Liver (tissue), 9 donors: ENCODE results near the gene CRABP2. TPM values are rescaled to one million over a fixed set of nuclear protein-coding genes. Genes with fewer than 3 reads are reported as not detected.

ENCODE experiments used
- DNase-seq: peaks from one replicate; pipeline ENCODE4 v3.0.0-alpha.2; 2017; ENCODE audit warnings: low spot score
- H3K27ac ChIP-seq, 2 donors: one replicate each; pipeline ENCODE4 v1.7.0; 2013; ENCODE audit warnings: inconsistent platforms in 2 of 2, low read length in 2 of 2, control low read depth in 1 of 2, low read depth in 1 of 2, mild to moderate bottlenecking in 1 of 2
- H3K27me3 ChIP-seq, 4 donors: one replicate each; pipeline versions ENCODE4 v1.6.1 to v1.7.0; 2013; ENCODE audit warnings: low read length in 3 of 4, inconsistent platforms in 1 of 4, mild to moderate bottlenecking in 1 of 4, moderate library complexity in 1 of 4; ENCODE audit not compliant: control insufficient read depth in 4 of 4, insufficient read depth in 4 of 4
- H3K36me3 ChIP-seq, 4 donors: one replicate each; pipeline versions ENCODE4 v1.6.1 to v1.7.0; 2013; ENCODE audit warnings: low read length in 3 of 4, mild to moderate bottlenecking in 3 of 4, low read depth in 1 of 4, moderate library complexity in 1 of 4; ENCODE audit not compliant: control insufficient read depth in 4 of 4, insufficient read depth in 3 of 4
- H3K4me1 ChIP-seq, 4 donors: one replicate each; pipeline versions ENCODE4 v1.6.1 to v1.7.0; 2013; ENCODE audit warnings: low read length in 3 of 4, mild to moderate bottlenecking in 3 of 4, moderate library complexity in 1 of 4; ENCODE audit not compliant: control insufficient read depth in 4 of 4, insufficient read depth in 4 of 4
- H3K4me3 ChIP-seq, 3 donors: one replicate each; pipeline versions ENCODE4 v1.6.1 to v1.7.0; 2013; ENCODE audit warnings: low read length in 3 of 3, control low read depth in 1 of 3, low read depth in 1 of 3, mild to moderate bottlenecking in 1 of 3
- H3K9ac ChIP-seq, 2 donors: one replicate each; pipeline ENCODE4 v1.7.0; 2013; ENCODE audit warnings: low read length in 2 of 2, mild to moderate bottlenecking in 2 of 2, moderate library complexity in 2 of 2, control low read depth in 1 of 2, low read depth in 1 of 2
- H3K9me3 ChIP-seq, 4 donors: one replicate each; pipeline versions ENCODE4 v1.6.1 to v1.7.0; 2013; ENCODE audit warnings: low read length in 3 of 4; ENCODE audit not compliant: control insufficient read depth in 4 of 4
- ATF3 ChIP-seq: IDR thresholded peaks from 2 replicates; pipeline ENCODE4 v1.6.1; 2016; ENCODE audit warnings: antibody characterized with exemption
- CTCF ChIP-seq: fragments of 150-350 bp; IDR thresholded peaks from 2 replicates; pipeline ENCODE4 v1.5.1; 2017; ENCODE audit warnings: improper control_type of control experiment, low read depth, low read length; ENCODE audit not compliant: missing input control
- FOXA1 ChIP-seq: IDR thresholded peaks from 2 replicates; pipeline ENCODE4 v1.6.1; 2016; ENCODE audit warnings: antibody characterized with exemption
- FOXA2 ChIP-seq: IDR thresholded peaks from 2 replicates; pipeline ENCODE4 v1.6.1; 2016; ENCODE audit warnings: antibody characterized with exemption
- GABPA ChIP-seq, 2 donors: IDR thresholded peaks in 1 of 2; conservative IDR thresholded peaks in 1 of 2; 2 replicates each; pipeline ENCODE4 v1.6.1; 2016; ENCODE audit warnings: antibody characterized with exemption in 2 of 2, mild to moderate bottlenecking in 1 of 2, moderate library complexity in 1 of 2
- HNF4A ChIP-seq, 2 donors: conservative IDR thresholded peaks; 2 replicates each; pipeline ENCODE4 v1.6.1; 2016; ENCODE audit warnings: antibody characterized with exemption in 2 of 2, mild to moderate bottlenecking in 2 of 2
- JUND ChIP-seq, 2 donors: IDR thresholded peaks; 2 replicates each; pipeline ENCODE4 v1.6.1; 2016; ENCODE audit warnings: antibody characterized with exemption in 2 of 2
- NR2F2 ChIP-seq: IDR thresholded peaks from 2 replicates; pipeline ENCODE4 v1.6.1; 2016; ENCODE audit warnings: antibody characterized with exemption
- REST ChIP-seq: IDR thresholded peaks from 2 replicates; pipeline ENCODE4 v1.6.1; 2016; ENCODE audit warnings: antibody characterized with exemption, mild to moderate bottlenecking
- RXRA ChIP-seq, 2 donors: IDR thresholded peaks; 2 replicates each; pipeline ENCODE4 v1.6.1; 2017 to 2018; ENCODE audit warnings: antibody characterized with exemption in 2 of 2, mild to moderate bottlenecking in 1 of 2
- ZBTB33 ChIP-seq: IDR thresholded peaks from 2 replicates; pipeline ENCODE4 v1.6.1; 2016; ENCODE audit warnings: antibody characterized with exemption
- WGBS: extraction: QIAGEN DNeasy Blood & Tissue Kit; methylation state at CpG from one replicate; pipeline ENCODE4 v1.1.7; 2013; 5-methylcytosine and 5-hydroxymethylcytosine counted together
- polyA plus RNA-seq, 2 donors: library from polyadenylated mRNA; stranded (reverse) in 1 of 2; unstranded in 1 of 2; fragments of 200-250 nt in 1 of 2; fragments of >200 nt in 1 of 2; fragmentation: Nextera tagmentation in 1 of 2; extraction: Ambion mirVana in 1 of 2; gene quantifications; one replicate each; pipeline versions ENCODE4 v1.2.1 to v1.2.3, GENCODE V29; 2013 to 2015
- total RNA-seq, 2 donors: library from RNA; depleted of rRNA; stranded (reverse); fragments of >200 nt; gene quantifications; one replicate each; pipeline ENCODE4 v1.2.3, GENCODE V29; 2014
- donor health status: healthy.
- donor health status: healthy.
- donor health status: healthy.
- donor health status: healthy.
- donor health status: healthy.

The CRABP2 gene
- total and polyA plus RNA-seq, 4 donors, result 0.14 to 0.22 TPM; not detected in 2

GRCh38 chr1:156704930-156705320 is 458 bp downstream of the CRABP2 start:
- H3K4me3 ChIP-seq, result peak overlapping the region in 1 of 3 donors; percentile 15
- 6% methylated on average over 29 of the region's 29 CpGs for WGBS
- H3K9ac ChIP-seq, result no peak overlapping the region
- peaks cover 0 to 10% (median 7%) of the 10 kb centered on the region in 4 donors for H3K27me3 ChIP-seq
- H3K36me3 ChIP-seq, result no peaks in the 10 kb centered on the region
- no peak for TF ChIP-seq ATF3
- no peak for TF ChIP-seq REST
- no peak for TF ChIP-seq HNF4A (conservative IDR thresholded peaks at IDR 0.05)
- no peak for TF ChIP-seq GABPA (IDR thresholded peaks at IDR 0.05 in 1 of 2, conservative IDR thresholded peaks at IDR 0.05 in 1 of 2)
- no peak for TF ChIP-seq CTCF
- TF ChIP-seq RXRA (IDR thresholded peaks at IDR 0.05), result no peak
- TF ChIP-seq NR2F2, result no peak
- TF ChIP-seq FOXA1, result no peak
- TF ChIP-seq JUND (IDR thresholded peaks at IDR 0.05), result no peak
- peak; percentile 30 for DNase-seq
- peaks cover 11 to 19% (median 13%) of the 10 kb centered on the region in 4 donors for H3K4me1 ChIP-seq
- H3K9me3 ChIP-seq, result no peaks in the 10 kb centered on the region
- no peak overlapping the region for H3K27ac ChIP-seq

GRCh38 chr1:156704166-156704711 is 1.1 kb downstream of the CRABP2 start:
- H3K4me3 ChIP-seq, result no peak overlapping the region

More at GRCh38 chr1:156704166-156704711, 1.1 kb downstream of the CRABP2 start:
- no peak for DNase-seq
- no peak overlapping the region for H3K27ac ChIP-seq
- H3K36me3 ChIP-seq, result no peaks in the 10 kb centered on the region
- WGBS, result 55% methylated on average over 10 of the region's 10 CpGs
- H3K4me1 ChIP-seq, result peaks cover 11 to 19% (median 13%) of the 10 kb centered on the region in 4 donors
- H3K9me3 ChIP-seq, result no peaks in the 10 kb centered on the region
- no peak overlapping the region for H3K9ac ChIP-seq
- H3K27me3 ChIP-seq, result peaks cover 0 to 10% (median 7%) of the 10 kb centered on the region in 4 donors
- TF ChIP-seq ATF3 (no peak), FOXA2 (no peak), ZBTB33 (no peak)
